H1 (cell line): Measurements from ENCODE around the gene COX7A2. TPM values are rescaled to one million over a fixed set of nuclear protein-coding genes. Genes with fewer than 3 reads are reported as not detected.

Experiments
- CTCF ChIA-PET: fragments of 300-600 bp; sonication (Branson Sonifier 250); formaldehyde crosslinking; loops from one replicate; lab custom pipeline; 2021; ENCODE audit not compliant: partially characterized antibody; lab: Charles Lee
- POLR2A ChIA-PET: fragments of 300-600 bp; sonication (Branson Sonifier 250); formaldehyde crosslinking; loops from one replicate; lab custom pipeline; 2021; ENCODE audit warnings: inconsistent platforms; ENCODE audit not compliant: partially characterized antibody; lab: Charles Lee
- DNase-seq, 2 experiments: peaks; one replicate each; pipeline versions ENCODE4 v3.0.0 to v3.0.0-alpha.2; 2010 to 2022; ENCODE audit warnings: low spot score in 2 of 2, low read depth in 1 of 2, mixed read lengths in 1 of 2
- FAIRE-seq: peaks from 2 replicates; lab custom pipeline; 2011; peaks lifted over from hg19 to GRCh38; lab: Jason Lieb, UNC
- H2AFZ ChIP-seq: 2 replicates; pipeline ENCODE4 v1.8.1; 2012; ENCODE audit warnings: low read length, inconsistent platforms
- H2AK5ac ChIP-seq: 2 replicates; pipeline ENCODE4 v1.6.1; 2013; ENCODE audit warnings: low read depth, low read length
- H2BK120ac ChIP-seq: replicated peaks from 2 replicates; pipeline ENCODE3; 2013; ENCODE audit warnings: low read depth, low read length, inconsistent platforms
- H2BK12ac ChIP-seq: 2 replicates; pipeline ENCODE4 v1.6.1; 2013; ENCODE audit warnings: low read depth, low read length
- H2BK15ac ChIP-seq: 2 replicates; pipeline ENCODE4 v1.6.1; 2013; ENCODE audit warnings: low read length
- H2BK20ac ChIP-seq: 2 replicates; pipeline ENCODE4 v1.6.1; 2013; ENCODE audit warnings: low read length
- H2BK5ac ChIP-seq: 2 replicates; pipeline ENCODE4 v1.6.1; 2013; ENCODE audit warnings: low read depth, low read length
- H3K14ac ChIP-seq: 2 replicates; pipeline ENCODE4 v1.6.1; 2013; ENCODE audit warnings: inconsistent platforms; ENCODE audit not compliant: insufficient read length
- H3K18ac ChIP-seq: 2 replicates; pipeline ENCODE4 v1.6.1; 2013; ENCODE audit warnings: low read length; ENCODE audit errors: extremely low read depth
- H3K23ac ChIP-seq: 2 replicates; pipeline ENCODE4 v1.6.1; 2013; ENCODE audit warnings: inconsistent platforms; ENCODE audit not compliant: insufficient read length
- H3K23me2 ChIP-seq: 2 replicates; pipeline ENCODE4 v1.6.1; 2013; ENCODE audit warnings: low read depth, low read length
- H3K27ac ChIP-seq: 2 replicates; pipeline ENCODE4 v1.6.1; 2011; ENCODE audit warnings: low read depth, low read length, inconsistent platforms
- H3K27me3 ChIP-seq, 4 experiments: replicated peaks in 1 of 4; 1 replicate in 1 of 4; 2 replicates in 3 of 4; pipeline versions ENCODE4 v1.6.1 to v1.8.1; 2011 to 2013; ENCODE audit warnings: low read length in 3 of 4, mild to moderate bottlenecking in 3 of 4, inconsistent platforms in 2 of 4, mixed read lengths in 2 of 4, moderate library complexity in 1 of 4; ENCODE audit not compliant: control insufficient read depth in 3 of 4, insufficient read depth in 3 of 4; ENCODE audit errors: extremely low read depth in 1 of 4
- H3K36me3 ChIP-seq, 4 experiments: 2 replicates each; pipeline versions ENCODE4 v1.6.1 to v1.8.1; 2011 to 2013; ENCODE audit warnings: mild to moderate bottlenecking in 4 of 4, low read length in 3 of 4, moderate library complexity in 2 of 4, control low read depth in 1 of 4, inconsistent platforms in 1 of 4; ENCODE audit not compliant: insufficient read depth in 4 of 4, control insufficient read depth in 2 of 4
- H3K4ac ChIP-seq: replicated peaks from 2 replicates; pipeline ENCODE3; 2013; ENCODE audit warnings: low read length, low read depth, mixed read lengths, inconsistent platforms; ENCODE audit not compliant: insufficient read length
- H3K4me1 ChIP-seq, 4 experiments: replicated peaks in 1 of 4; 1 replicate in 1 of 4; 2 replicates in 3 of 4; pipeline versions ENCODE4 v1.6.1 to v1.8.1; 2011 to 2013; ENCODE audit warnings: low read length in 3 of 4, inconsistent platforms in 2 of 4, mixed read lengths in 1 of 4; ENCODE audit not compliant: insufficient read depth in 4 of 4, control insufficient read depth in 3 of 4
- H3K4me2 ChIP-seq, 2 experiments: 2 replicates each; pipeline versions ENCODE4 v1.6.1 to v1.8.1; 2011 to 2013; ENCODE audit warnings: low read depth in 2 of 2, low read length in 2 of 2, control low read depth in 1 of 2, inconsistent platforms in 1 of 2, mild to moderate bottlenecking in 1 of 2; ENCODE audit not compliant: insufficient read depth in 1 of 2
- H3K4me3 ChIP-seq, 4 experiments: fragments of 200-600, 300-600 bp in 1 of 4; sonication (generic), shearing (Covaris generic), sonication (Bioruptor Twin) in 1 of 4; 2 replicates each; pipeline versions ENCODE4 v1.5.1 to v1.8.1; 2011 to 2016; ENCODE audit warnings: low read length in 4 of 4, low read depth in 3 of 4, control low read depth in 2 of 4, inconsistent platforms in 2 of 4, mild to moderate bottlenecking in 2 of 4, mixed read lengths in 1 of 4, moderate library complexity in 1 of 4; ENCODE audit not compliant: insufficient read depth in 2 of 4; ENCODE audit errors: extremely low read depth in 1 of 4
- H3K56ac ChIP-seq: replicated peaks from 2 replicates; pipeline ENCODE3; 2013; ENCODE audit warnings: low read depth, mild to moderate bottlenecking, mixed read lengths, low read length, inconsistent platforms; ENCODE audit not compliant: insufficient read length
- H3K79me1 ChIP-seq: 2 replicates; pipeline ENCODE4 v1.6.1; 2013; ENCODE audit warnings: low read depth, low read length, control low read depth
- H3K79me2 ChIP-seq, 2 experiments: 2 replicates each; pipeline versions ENCODE4 v1.6.1 to v1.8.1; 2012 to 2013; ENCODE audit warnings: low read length in 2 of 2, mild to moderate bottlenecking in 2 of 2, inconsistent platforms in 1 of 2; ENCODE audit not compliant: insufficient read depth in 2 of 2, control insufficient read depth in 1 of 2
- H3K9ac ChIP-seq, 4 experiments: replicated peaks in 1 of 4; 1 replicate in 1 of 4; 2 replicates in 3 of 4; pipeline versions ENCODE4 v1.6.1 to v1.8.1; 2011 to 2013; ENCODE audit warnings: low read depth in 3 of 4, low read length in 3 of 4, control low read depth in 2 of 4, mild to moderate bottlenecking in 2 of 4, moderate library complexity in 2 of 4, inconsistent platforms in 1 of 4; ENCODE audit errors: extremely low read depth in 1 of 4
- H3K9me3 ChIP-seq, 2 experiments: 2 replicates each; pipeline versions ENCODE4 v1.6.1 to v1.8.1; 2012 to 2013; ENCODE audit warnings: mild to moderate bottlenecking in 2 of 2, moderate library complexity in 2 of 2, control low read depth in 1 of 2, inconsistent platforms in 1 of 2, low read depth in 1 of 2, low read length in 1 of 2, mixed read lengths in 1 of 2; ENCODE audit not compliant: insufficient read depth in 2 of 2
- H4K20me1 ChIP-seq, 2 experiments: replicated peaks in 1 of 2; 2 replicates each; pipeline versions ENCODE3 to v1.8.1; 2011 to 2013; ENCODE audit warnings: inconsistent platforms in 2 of 2, low read length in 2 of 2, mild to moderate bottlenecking in 1 of 2; ENCODE audit not compliant: insufficient read depth in 2 of 2, control insufficient read depth in 1 of 2
- H4K5ac ChIP-seq: 2 replicates; pipeline ENCODE4 v1.6.1; 2013; ENCODE audit warnings: low read length, low read depth, mixed read lengths, inconsistent platforms; ENCODE audit not compliant: insufficient read length
- H4K8ac ChIP-seq: 2 replicates; pipeline ENCODE4 v1.8.0; 2013; ENCODE audit warnings: mild to moderate bottlenecking, moderate library complexity, low read length, inconsistent platforms; ENCODE audit not compliant: insufficient read depth; ENCODE audit errors: extremely low read depth
- H4K91ac ChIP-seq: replicated peaks from 2 replicates; pipeline ENCODE3; 2013; ENCODE audit warnings: low read length, mixed read lengths, inconsistent platforms; ENCODE audit not compliant: insufficient read length
- BACH1 ChIP-seq: IDR thresholded peaks from 2 replicates; pipeline ENCODE4 v1.6.1; 2012; ENCODE audit warnings: low read length, improper control_type of control experiment
- CHD2 ChIP-seq: IDR thresholded peaks from 2 replicates; pipeline ENCODE4 v1.6.1; 2012; ENCODE audit warnings: low read length, improper control_type of control experiment
- CTCF ChIP-seq, 3 experiments: IDR thresholded peaks; 1 replicate in 2 of 3; 2 replicates in 1 of 3; pipeline versions ENCODE4 v1.5.1 to v1.6.1; 2011; ENCODE audit warnings: low read length in 3 of 3, mild to moderate bottlenecking in 3 of 3, inconsistent platforms in 2 of 3, low read depth in 1 of 3, moderate library complexity in 1 of 3; ENCODE audit not compliant: insufficient read depth in 1 of 3; ENCODE audit errors: control extremely low read depth in 1 of 3
- HDAC2 ChIP-seq, 2 experiments: fragments of 300-600 bp in 1 of 2; sonication (generic) in 1 of 2; IDR thresholded peaks; 2 replicates each; pipeline ENCODE4 v1.6.1; 2011 to 2012; ENCODE audit warnings: low read depth in 2 of 2, low read length in 2 of 2, mild to moderate bottlenecking in 2 of 2, moderate library complexity in 2 of 2, borderline replicate concordance in 1 of 2, inconsistent platforms in 1 of 2
- KDM5A ChIP-seq: fragments of 200-600 bp; IDR thresholded peaks from 2 replicates; pipeline ENCODE4 v1.7.1; 2012; ENCODE audit warnings: mild to moderate bottlenecking, low read length, inconsistent platforms, mixed read lengths
- NRF1 ChIP-seq: IDR thresholded peaks from 2 replicates; pipeline ENCODE4 v1.6.1; 2011; ENCODE audit warnings: mild to moderate bottlenecking, low read depth, low read length, improper control_type of control experiment
- RFX5 ChIP-seq: IDR thresholded peaks from 2 replicates; pipeline ENCODE4 v1.6.1; 2011; ENCODE audit warnings: low read depth, low read length, improper control_type of control experiment, borderline replicate concordance
- SIRT6 ChIP-seq: IDR thresholded peaks from one replicate; pipeline ENCODE4 v1.7.1; 2012; ENCODE audit warnings: low read length, inconsistent platforms
- YY1 ChIP-seq: IDR thresholded peaks from 2 replicates; pipeline ENCODE4 v1.6.1; 2011; ENCODE audit warnings: low read depth, mild to moderate bottlenecking, low read length
- polyA plus RNA-seq, 7 experiments: library from polyadenylated mRNA; depleted of rRNA in 3 of 7; stranded (reverse) in 5 of 7; unstranded in 2 of 7; fragments of >200 nt in 5 of 7; fragments of 200-250 nt in 2 of 7; gene quantifications; 1 replicate in 5 of 7; 2 replicates in 1 of 7; 4 replicates in 1 of 7; pipeline versions ENCODE4 v1.2.1 to v1.2.3, GENCODE V29; 2011 to 2013; ENCODE audit warnings: missing spikeins in 2 of 7, mixed read lengths in 2 of 7
- total RNA-seq: library from RNA; stranded (reverse); fragmentation: NEBNext Ultra II Directional; extraction: Animal tissue kit (Norgen Biotek cat#: 25700); gene quantifications from 2 replicates; pipeline ENCODE4 v1.2.1, GENCODE V29; 2021

Gene COX7A2
- total and polyA plus RNA-seq, 2 of the 8 experiments (the other 6 are each of a cell fraction or from before 2014, with no cell fraction given), result 262 to 468 TPM

GRCh38 chr6:75222261-75222660 lies 21.3 kb downstream of the COX7A2 start:
- no peak overlapping the region for H3K4ac ChIP-seq
- no peak overlapping the region for H3K14ac ChIP-seq
- no peak overlapping the region for H2BK5ac ChIP-seq
- ChIA-PET POLR2A (no interaction called here), CTCF (interaction anchor here (5.6 kb wide), 1 partner anchor 13 kb away, joined by 48 read pairs; no protein-coding TSS in a partner anchor)
- no peak overlapping the region for H3K23ac ChIP-seq
- no peaks in the 10 kb centered on the region for H3K79me2 ChIP-seq
- no peak overlapping the region for H3K4me3 ChIP-seq
- H3K4me1 ChIP-seq, result peaks cover 0 to 4% (median 0%) of the 10 kb centered on the region in 4 experiments; a peak in 1 of 7 replicates
- TF ChIP-seq CTCF (IDR thresholded peaks at IDR 0.05; ENCODE audit: control extremely low read depth in 1 of 3, insufficient read depth in 1 of 3, low read depth in 1 of 3, low read length in 3 of 3), result no peak
- no peak for TF ChIP-seq RFX5
- no peak for TF ChIP-seq BACH1
- no peak for TF ChIP-seq KDM5A
- no peak for TF ChIP-seq SIRT6
- TF ChIP-seq CHD2, result no peak
- TF ChIP-seq YY1, result no peak
- no peak for TF ChIP-seq NRF1
- no peak for TF ChIP-seq HDAC2 (IDR thresholded peaks at IDR 0.05; ENCODE audit: borderline replicate concordance in 1 of 2, low read depth in 2 of 2, low read length in 2 of 2)
- H4K91ac ChIP-seq, result no peak overlapping the region
- DNase-seq (no peak), FAIRE-seq (no peak)
- no peak overlapping the region for H4K8ac ChIP-seq
- no peak overlapping the region for H3K27ac ChIP-seq
- H3K27me3 ChIP-seq, result no peaks in the 10 kb centered on the region
- H3K36me3 ChIP-seq, result no peaks in the 10 kb centered on the region
- H2BK12ac ChIP-seq, result no peak overlapping the region
- H3K23me2 ChIP-seq, result no peaks in the 10 kb centered on the region
- no peak overlapping the region for H2AFZ ChIP-seq
- no peak overlapping the region for H2BK15ac ChIP-seq
- no peak overlapping the region for H2AK5ac ChIP-seq
- H2BK120ac ChIP-seq, result no peak overlapping the region
- H4K5ac ChIP-seq, result no peak overlapping the region
- H2BK20ac ChIP-seq, result no peak overlapping the region
- H4K20me1 ChIP-seq, result no peaks in the 10 kb centered on the region
- H3K4me2 ChIP-seq, result no peak overlapping the region
- H3K79me1 ChIP-seq, result no peaks in the 10 kb centered on the region
- H3K9ac ChIP-seq, result no peak overlapping the region
- H3K56ac ChIP-seq, result no peak overlapping the region
- no peak overlapping the region for H3K18ac ChIP-seq
- no peaks in the 10 kb centered on the region for H3K9me3 ChIP-seq
